ENCODE results near the gene RBM28. TPM values are rescaled to one million over a fixed set of nuclear protein-coding genes. Genes with fewer than 3 reads are reported as not detected.
A peak's percentile ranks its signal among the peaks of the same experiment; 100 is the strongest.

Gene RBM28
- total RNA-seq, 1 experiment from 2014 or later, result 70.0 TPM

DNA sequence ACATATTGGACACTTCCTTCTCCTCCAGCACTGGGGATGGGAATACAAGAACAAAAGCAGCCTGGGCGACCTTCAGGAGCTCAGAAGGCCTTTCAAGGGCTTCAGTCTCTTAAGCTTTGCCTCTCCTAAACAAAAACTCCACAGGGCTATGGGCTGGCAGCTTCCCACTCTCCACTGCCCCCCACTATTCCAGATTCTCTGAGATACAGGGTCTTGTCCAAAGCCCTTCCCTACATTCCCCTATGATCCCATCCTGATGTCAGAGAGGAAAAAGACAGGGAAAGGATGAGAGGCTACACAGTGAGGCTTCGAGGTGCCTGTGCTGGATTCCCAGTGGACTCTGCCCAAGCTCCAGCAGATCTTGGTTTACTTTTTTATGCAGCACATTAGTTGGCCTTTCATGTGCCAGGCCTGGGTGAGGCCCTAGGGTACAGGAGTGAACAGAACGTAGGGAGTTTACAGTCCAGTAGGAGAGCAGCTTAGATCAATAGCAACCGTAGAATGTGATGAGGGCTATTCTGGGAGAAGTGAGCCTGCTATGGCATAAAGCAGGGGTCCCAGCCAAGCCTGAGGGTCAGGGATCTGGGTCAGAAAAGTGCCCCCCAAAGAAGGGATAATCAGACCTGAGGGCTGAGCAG, 69.3 kb downstream of the RBM28 start:
- no peak for DNase-seq
- no peak overlapping the region for H4K91ac ChIP-seq (ENCODE audit: insufficient read length, low read depth, low read length)
- no peak overlapping the region for H3K4me2 ChIP-seq (ENCODE audit: insufficient read depth, insufficient read length, low read length)
- H3K27ac Mint-ChIP-seq, result peak overlapping the region in 1 of 3 experiments; percentile 65; a peak in 1 of 7 replicates
- H3K9me3 ChIP-seq (ENCODE audit: control insufficient read depth, low read depth, low read length), result no peaks in the 10 kb centered on the region
- H2AK5ac ChIP-seq (ENCODE audit: insufficient read length, low read length), result no peak overlapping the region
- TF ChIP-seq, protein P1, sequence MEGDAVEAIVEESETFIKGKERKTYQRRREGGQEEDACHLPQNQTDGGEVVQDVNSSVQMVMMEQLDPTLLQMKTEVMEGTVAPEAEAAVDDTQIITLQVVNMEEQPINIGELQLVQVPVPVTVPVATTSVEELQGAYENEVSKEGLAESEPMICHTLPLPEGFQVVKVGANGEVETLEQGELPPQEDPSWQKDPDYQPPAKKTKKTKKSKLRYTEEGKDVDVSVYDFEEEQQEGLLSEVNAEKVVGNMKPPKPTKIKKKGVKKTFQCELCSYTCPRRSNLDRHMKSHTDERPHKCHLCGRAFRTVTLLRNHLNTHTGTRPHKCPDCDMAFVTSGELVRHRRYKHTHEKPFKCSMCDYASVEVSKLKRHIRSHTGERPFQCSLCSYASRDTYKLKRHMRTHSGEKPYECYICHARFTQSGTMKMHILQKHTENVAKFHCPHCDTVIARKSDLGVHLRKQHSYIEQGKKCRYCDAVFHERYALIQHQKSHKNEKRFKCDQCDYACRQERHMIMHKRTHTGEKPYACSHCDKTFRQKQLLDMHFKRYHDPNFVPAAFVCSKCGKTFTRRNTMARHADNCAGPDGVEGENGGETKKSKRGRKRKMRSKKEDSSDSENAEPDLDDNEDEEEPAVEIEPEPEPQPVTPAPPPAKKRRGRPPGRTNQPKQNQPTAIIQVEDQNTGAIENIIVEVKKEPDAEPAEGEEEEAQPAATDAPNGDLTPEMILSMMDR (conservative IDR thresholded peaks at IDR 0.05), result no peak
- no peak overlapping the region for H3K56ac ChIP-seq (ENCODE audit: insufficient read length, low read depth, low read length)
- no peak overlapping the region for H3K9ac ChIP-seq (ENCODE audit: extremely low read depth, insufficient read length, low read length)
- H2BK12ac ChIP-seq (ENCODE audit: insufficient read length, low read depth, low read length), result no peak overlapping the region
- H3K4ac ChIP-seq (ENCODE audit: low read depth, low read length), result no peak overlapping the region
- no peak overlapping the region for H2BK120ac ChIP-seq (ENCODE audit: low read depth, low read length, poor library complexity, severe bottlenecking)
- no peak overlapping the region for H4K5ac ChIP-seq (ENCODE audit: insufficient read length, low read depth, low read length)
- no peak overlapping the region for H4K8ac ChIP-seq (replicated peaks; ENCODE audit: insufficient read length, low read depth, low read length)
- H3K4me3 Mint-ChIP-seq, result no peak overlapping the region
- H2AFZ ChIP-seq (ENCODE audit: low read length), result no peak overlapping the region
- no peak overlapping the region for H2BK5ac ChIP-seq (ENCODE audit: insufficient read length, low read length)
- H3K36me3 Mint-ChIP-seq (ENCODE audit: insufficient read depth in 1 of 3, low read depth in 3 of 3), result peaks cover 0 to 9% (median 3%) of the 10 kb centered on the region in 3 experiments; a peak in 5 of 7 replicates
- H3K9me3 Mint-ChIP-seq, result peaks cover 3 to 4% of the 10 kb centered on the region in 2 experiments; a peak in 3 of 5 replicates
- peaks cover 7% of the 10 kb centered on the region; the same call in 1 of the 2 replicates for H3K4me1 ChIP-seq (ENCODE audit: insufficient read depth, low read length)
- no peaks in the 10 kb centered on the region for H3K27me3 ChIP-seq (ENCODE audit: insufficient read depth, low read length)
- H2BK15ac ChIP-seq (ENCODE audit: low read depth, low read length), result no peak overlapping the region
- no peak overlapping the region for H3K27ac ChIP-seq (ENCODE audit: insufficient read length, low read depth, low read length)
- no peaks in the 10 kb centered on the region for H3K79me2 ChIP-seq (ENCODE audit: insufficient read depth, low read length)
- no CpG with 5 or more reads among the region's 4 CpGs for WGBS (ENCODE audit: extremely low coverage, insufficient read length, low lambda C conversion rate)
- H2BK20ac ChIP-seq (ENCODE audit: low read depth, low read length, poor library complexity, severe bottlenecking), result no peak overlapping the region
- no peak overlapping the region for H3K14ac ChIP-seq (ENCODE audit: insufficient read depth, low read length)
- no peaks in the 10 kb centered on the region for H3K23me2 ChIP-seq (ENCODE audit: insufficient read length, low read depth, low read length, poor library complexity, severe bottlenecking)
- no peak overlapping the region for H3K23ac ChIP-seq (ENCODE audit: insufficient read length, low read depth, low read length)
- H3T11ph ChIP-seq (ENCODE audit: low read length), result no peak overlapping the region
- H3K79me1 ChIP-seq (ENCODE audit: insufficient read depth, low read depth, low read length, poor library complexity, severe bottlenecking), result no peaks in the 10 kb centered on the region
- H3K27me3 Mint-ChIP-seq (ENCODE audit: low read depth), result peaks cover 13% of the 10 kb centered on the region
- H3K18ac ChIP-seq (ENCODE audit: insufficient read length, low read depth, low read length), result no peak overlapping the region
- no peaks in the 10 kb centered on the region for H4K20me1 ChIP-seq (ENCODE audit: control insufficient read depth, insufficient read depth, insufficient read length)
- peaks cover 29 to 35% of the 10 kb centered on the region in 2 experiments for H3K4me1 Mint-ChIP-seq
